Esophagus squamous epithelium (tissue), 4 donors: Measurements from ENCODE around the gene C12orf76.

ENCODE experiments used
- POLR2A ChIP-seq, 4 donors: fragments of 450-650 bp; IDR thresholded peaks; one replicate each; pipeline ENCODE4 v1.6.1; 2017; ENCODE audit warnings: antibody characterized with exemption in 4 of 4, mild to moderate bottlenecking in 4 of 4, moderate library complexity in 3 of 4
- TF ChIP-seq, protein P1 (sequence below), 6 experiments: fragments of 450-650 bp in 4 of 6; fragments of 200-600 bp in 2 of 6; sonication (generic) in 2 of 6; IDR thresholded peaks; one replicate each; pipeline ENCODE4 v1.5.1; 2016 to 2019; ENCODE audit warnings: antibody characterized with exemption in 6 of 6, mild to moderate bottlenecking in 4 of 6, moderate library complexity in 4 of 6

DNA sequence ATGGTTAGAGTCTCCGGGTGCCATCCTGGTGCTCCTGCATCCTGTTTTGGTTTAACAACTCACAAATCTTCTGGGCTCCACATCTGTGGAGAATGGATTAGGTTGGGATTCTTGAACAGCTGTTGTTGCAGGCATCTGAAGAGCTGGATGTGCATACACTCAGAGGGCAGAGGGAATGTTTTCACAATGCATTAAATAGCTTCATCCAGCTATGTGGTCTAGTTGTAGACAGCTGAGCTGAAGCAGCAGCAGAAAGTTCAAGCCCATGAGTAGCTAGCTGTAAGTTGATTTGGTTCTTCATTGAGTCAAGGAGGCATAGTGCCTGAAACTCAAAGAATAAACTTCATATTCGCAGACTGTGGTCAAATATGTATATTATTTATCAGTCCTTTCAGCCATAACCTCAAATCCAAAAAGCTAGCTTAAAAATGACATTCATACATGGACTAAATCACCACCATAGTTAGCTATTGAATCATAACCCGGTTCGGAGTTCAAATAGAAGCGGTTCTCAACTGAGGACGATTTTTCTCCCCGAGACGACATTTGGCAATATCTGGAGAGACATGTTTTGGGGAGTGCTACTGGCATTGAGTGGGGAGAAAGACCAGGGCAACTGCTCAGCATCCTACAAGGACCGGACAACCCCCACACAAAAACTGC is 50.0 kb downstream of the C12orf76 start:
- TF ChIP-seq, protein P1, sequence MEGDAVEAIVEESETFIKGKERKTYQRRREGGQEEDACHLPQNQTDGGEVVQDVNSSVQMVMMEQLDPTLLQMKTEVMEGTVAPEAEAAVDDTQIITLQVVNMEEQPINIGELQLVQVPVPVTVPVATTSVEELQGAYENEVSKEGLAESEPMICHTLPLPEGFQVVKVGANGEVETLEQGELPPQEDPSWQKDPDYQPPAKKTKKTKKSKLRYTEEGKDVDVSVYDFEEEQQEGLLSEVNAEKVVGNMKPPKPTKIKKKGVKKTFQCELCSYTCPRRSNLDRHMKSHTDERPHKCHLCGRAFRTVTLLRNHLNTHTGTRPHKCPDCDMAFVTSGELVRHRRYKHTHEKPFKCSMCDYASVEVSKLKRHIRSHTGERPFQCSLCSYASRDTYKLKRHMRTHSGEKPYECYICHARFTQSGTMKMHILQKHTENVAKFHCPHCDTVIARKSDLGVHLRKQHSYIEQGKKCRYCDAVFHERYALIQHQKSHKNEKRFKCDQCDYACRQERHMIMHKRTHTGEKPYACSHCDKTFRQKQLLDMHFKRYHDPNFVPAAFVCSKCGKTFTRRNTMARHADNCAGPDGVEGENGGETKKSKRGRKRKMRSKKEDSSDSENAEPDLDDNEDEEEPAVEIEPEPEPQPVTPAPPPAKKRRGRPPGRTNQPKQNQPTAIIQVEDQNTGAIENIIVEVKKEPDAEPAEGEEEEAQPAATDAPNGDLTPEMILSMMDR (IDR thresholded peaks at IDR 0.05): no peak
- TF ChIP-seq POLR2A (IDR thresholded peaks at IDR 0.05): no peak
